IPS-20b (cell line): ENCODE results near the gene NDUFS8.
A peak's percentile ranks its signal among the peaks of the same experiment; 100 is the strongest.

Experiments used
- H3K27ac ChIP-seq: one replicate; pipeline ENCODE4 v1.5.1; 2013; ENCODE audit warnings: low read length
- H3K27me3 ChIP-seq: 2 replicates; pipeline ENCODE4 v1.6.1; 2013; ENCODE audit warnings: mild to moderate bottlenecking, low read length, inconsistent platforms; ENCODE audit not compliant: insufficient read depth
- H3K36me3 ChIP-seq: 2 replicates; pipeline ENCODE4 v1.6.1; 2013; ENCODE audit warnings: low read depth, mild to moderate bottlenecking, inconsistent platforms, low read length, moderate library complexity; ENCODE audit not compliant: insufficient read depth
- H3K4me1 ChIP-seq: 2 replicates; pipeline ENCODE4 v1.6.1; 2013; ENCODE audit warnings: mild to moderate bottlenecking, control low read depth, inconsistent platforms, low read length, moderate library complexity; ENCODE audit not compliant: insufficient read depth
- H3K4me3 ChIP-seq: 2 replicates; pipeline ENCODE4 v1.5.1; 2013; ENCODE audit warnings: mild to moderate bottlenecking, low read length, inconsistent platforms
- H3K9ac ChIP-seq: 2 replicates; pipeline ENCODE4 v1.6.1; 2013; ENCODE audit warnings: low read depth, mild to moderate bottlenecking, inconsistent platforms, low read length, moderate library complexity
- H3K9me3 ChIP-seq: 2 replicates; pipeline ENCODE4 v1.6.1; 2013; ENCODE audit warnings: mild to moderate bottlenecking, low read depth, low read length, inconsistent platforms; ENCODE audit not compliant: insufficient read depth

The NDUFS8 gene

GRCh38 chr11:68033708-68034045, 3.2 kb downstream of the NDUFS8 start:
- Histone ChIP-seq H3K4me3 (no peak overlapping the region), H3K9ac (no peak overlapping the region), H3K27me3 (no peaks in the 10 kb centered on the region), H3K9me3 (no peaks in the 10 kb centered on the region), H3K27ac (no peak overlapping the region), H3K36me3 (peaks cover 30% of the 10 kb centered on the region), H3K4me1 (no peaks in the 10 kb centered on the region; the same call in 1 of the 2 replicates)

- Histone ChIP-seq H3K4me3 (no peak overlapping the region), H3K27ac (no peak overlapping the region), H3K9me3 (no peaks in the 10 kb centered on the region), H3K27me3 (no peaks in the 10 kb centered on the region), H3K36me3 (peaks cover 30% of the 10 kb centered on the region), H3K9ac (no peak overlapping the region), H3K4me1 (peaks cover 4% of the 10 kb centered on the region; the same call in 1 of the 2 replicates)
Measured at GRCh38 chr11:68035266-68035876, 4.9 kb downstream of the NDUFS8 start.

- no peaks in the 10 kb centered on the region for H3K27me3 ChIP-seq
- no peak overlapping the region for H3K4me3 ChIP-seq
- H3K4me1 ChIP-seq: peaks cover 4% of the 10 kb centered on the region; the same call in 1 of the 2 replicates
- no peak overlapping the region for H3K27ac ChIP-seq
- H3K36me3 ChIP-seq: peaks cover 30% of the 10 kb centered on the region
- no peak overlapping the region for H3K9ac ChIP-seq
- no peaks in the 10 kb centered on the region for H3K9me3 ChIP-seq
Measured at GRCh38 chr11:68036141-68036716, 5.7 kb downstream of the NDUFS8 start.

- Histone ChIP-seq H3K4me3 (no peak overlapping the region), H3K36me3 (peaks cover 30% of the 10 kb centered on the region), H3K4me1 (peaks cover 4% of the 10 kb centered on the region; the same call in 1 of the 2 replicates), H3K27ac (no peak overlapping the region), H3K9me3 (no peaks in the 10 kb centered on the region), H3K27me3 (no peaks in the 10 kb centered on the region), H3K9ac (no peak overlapping the region)
Measured at GRCh38 chr11:68036717-68037239, 6.3 kb downstream of the NDUFS8 start.

- peak overlapping the region; percentile 39; the same call in 1 of the 2 replicates for H3K9ac ChIP-seq
- no peaks in the 10 kb centered on the region for H3K9me3 ChIP-seq
- H3K27ac ChIP-seq: no peak overlapping the region
- no peaks in the 10 kb centered on the region for H3K27me3 ChIP-seq
- H3K4me1 ChIP-seq: peaks cover 4% of the 10 kb centered on the region; the same call in 1 of the 2 replicates
- peaks cover 27% of the 10 kb centered on the region for H3K36me3 ChIP-seq
- no peak overlapping the region for H3K4me3 ChIP-seq
Measured at GRCh38 chr11:68037411-68038225, 7.1 kb downstream of the NDUFS8 start.

- H3K4me1 ChIP-seq: peaks cover 4% of the 10 kb centered on the region; the same call in 1 of the 2 replicates
- no peaks in the 10 kb centered on the region for H3K27me3 ChIP-seq
- H3K27ac ChIP-seq: no peak overlapping the region
Measured at GRCh38 chr11:68038226-68038717, 7.8 kb downstream of the NDUFS8 start.

GRCh38 chr11:68038718-68039525, 8.4 kb downstream of the NDUFS8 start, which contains the start of gene TCIRG1:
Gene TCIRG1, plus strand, starts transcription at chr11:68039025. Its CDS starts 2,247 bp downstream, at chr11:68041272.
- Histone ChIP-seq H3K4me3 (peak within 1 kb of the TSS; percentile 64), H3K9ac (peak within 1 kb of the TSS; percentile 39; the same call in 1 of the 2 replicates), H3K27ac (peak within 1 kb of the TSS; percentile 55), H3K27me3 (no peaks in the 10 kb centered on the region), H3K36me3 (peaks cover 15% of the 10 kb centered on the region), H3K9me3 (no peaks in the 10 kb centered on the region), H3K4me1 (peaks cover 4% of the 10 kb centered on the region; the same call in 1 of the 2 replicates)

More at GRCh38 chr11:68038226-68038717, 7.8 kb downstream of the NDUFS8 start:
- Histone ChIP-seq H3K9me3 (no peaks in the 10 kb centered on the region), H3K4me3 (peak overlapping the region; percentile 64), H3K36me3 (peaks cover 21% of the 10 kb centered on the region), H3K9ac (peak overlapping the region; percentile 39; the same call in 1 of the 2 replicates)

- H3K9ac ChIP-seq: peak overlapping the region; percentile 39; the same call in 1 of the 2 replicates
- H3K27me3 ChIP-seq: no peaks in the 10 kb centered on the region
- peak overlapping the region; percentile 64; the same call in 1 of the 2 replicates for H3K4me3 ChIP-seq
- peaks cover 4% of the 10 kb centered on the region; the same call in 1 of the 2 replicates for H3K4me1 ChIP-seq
- peak overlapping the region; percentile 55 for H3K27ac ChIP-seq
- no peaks in the 10 kb centered on the region for H3K9me3 ChIP-seq
- peaks cover 9% of the 10 kb centered on the region; the same call in 1 of the 2 replicates for H3K36me3 ChIP-seq
Measured at GRCh38 chr11:68039526-68040086, 9.1 kb downstream of the NDUFS8 start.

- Histone ChIP-seq H3K9ac (peak overlapping the region; percentile 16; the same call in 1 of the 2 replicates), H3K9me3 (no peaks in the 10 kb centered on the region), H3K4me3 (no peak overlapping the region), H3K4me1 (peaks cover 4% of the 10 kb centered on the region; the same call in 1 of the 2 replicates), H3K27ac (peak overlapping the region; percentile 55), H3K36me3 (peaks cover 3% of the 10 kb centered on the region; the same call in 1 of the 2 replicates), H3K27me3 (no peaks in the 10 kb centered on the region)
Measured at GRCh38 chr11:68040101-68040956, 9.8 kb downstream of the NDUFS8 start.
